Heart right ventricle (tissue), 16 donors: ENCODE results near the gene RNF227. TPM values are rescaled to one million over a fixed set of nuclear protein-coding genes. Genes with fewer than 3 reads are reported as not detected.

Experiments
- ATAC-seq, 8 donors: fragments of 200-7000 bp; cut with Tn5 transposase; one replicate each; pipeline ENCODE4 v1.9.1; 2020; ENCODE audit warnings: mild to moderate bottlenecking in 8 of 8, moderate library complexity in 8 of 8, moderate number of reproducible peaks in 1 of 8
- DNase-seq, 2 donors: peaks; one replicate each; pipeline ENCODE4 v3.0.0-alpha.2; 2020
- H3K27ac ChIP-seq, 10 donors: fragments of 200-600 bp; sonication (generic) in 2 of 10; one replicate each; pipeline versions ENCODE4 v1.5.0 to v1.8.0; 2020 to 2022; ENCODE audit warnings: mild to moderate bottlenecking in 3 of 10
- H3K27me3 ChIP-seq, 7 donors: fragments of 200-600 bp; one replicate each; pipeline ENCODE4 v1.8.0; 2021 to 2022; ENCODE audit warnings: mild to moderate bottlenecking in 2 of 7
- H3K36me3 ChIP-seq, 9 donors: fragments of 200-600 bp; sonication (generic) in 1 of 9; one replicate each; pipeline versions ENCODE4 v1.5.0 to v1.8.0; 2020 to 2022; ENCODE audit warnings: mild to moderate bottlenecking in 2 of 9
- H3K4me1 ChIP-seq, 9 donors: fragments of 200-600 bp; sonication (generic) in 1 of 9; one replicate each; pipeline versions ENCODE4 v1.5.0 to v1.8.0; 2020 to 2022; ENCODE audit warnings: mild to moderate bottlenecking in 4 of 9
- H3K4me3 ChIP-seq, 10 donors: fragments of 200-600 bp; sonication (generic) in 2 of 10; one replicate each; pipeline versions ENCODE4 v1.5.0 to v1.8.0; 2020 to 2022; ENCODE audit warnings: mild to moderate bottlenecking in 7 of 10, moderate library complexity in 2 of 10
- H3K9me3 ChIP-seq, 11 donors: fragments of 200-600 bp in 10 of 11; sonication (generic) in 2 of 11; one replicate each; pipeline versions ENCODE4 v1.5.0 to v1.8.0; 2013 to 2022; ENCODE audit warnings: mild to moderate bottlenecking in 2 of 11, control low read depth in 1 of 11, moderate library complexity in 1 of 11
- CTCF ChIP-seq, 9 donors: fragments of 200-600 bp; sonication (generic) in 2 of 9; IDR thresholded peaks; one replicate each; pipeline versions ENCODE4 v1.5.0 to v1.8.0; 2021 to 2022; ENCODE audit warnings: antibody characterized with exemption in 9 of 9, mild to moderate bottlenecking in 5 of 9, moderate library complexity in 1 of 9
- WGBS, 2 donors: extraction: QIAGEN DNeasy Blood & Tissue Kit; methylation state at CpG; one replicate each; pipeline ENCODE4 v1.1.7; 2013; ENCODE audit warnings: inconsistent platforms in 1 of 2; 5-methylcytosine and 5-hydroxymethylcytosine counted together
- intact Hi-C, 10 donors: fragments of 100-400 bp; cut with DNase I; formaldehyde crosslinking; loops; one replicate each; pipeline versions ENCODE4 v1.11.1 to v1.14.2; 2022
- polyA plus RNA-seq, 2 donors: library from polyadenylated mRNA; stranded (reverse); fragments of 200-250 nt; gene quantifications; one replicate each; pipeline ENCODE4 v1.2.3, GENCODE V29; 2013
- total RNA-seq, 10 donors: library from RNA; stranded (reverse); fragmentation: NEBNext Ultra II Directional in 3 of 10; extraction: Animal tissue kit (Norgen Biotek cat#: 25700) in 3 of 10; gene quantifications; one replicate each; pipeline versions ENCODE4 v1.2.1 to v1.2.4, GENCODE V29; 2021 to 2023
- donor health status: Arrhythmogenic right ventricular cardiomyopathy.
- donor health status: ischemic (EF 13 %, LVEDD 7.1; RV severe dilation, severe dysfunction).
- donor health status: healthy with polysubstance abuse.
- donor health status: DM: no; HTN: yes; CAD: no.
- donor health status: DM: no; HTN: no; CAD: no.
- donor health status: ischemic (EF 25% LVEDD 6.9; RV normal size, moderate dysfunction).
- donor health status: ischemic (EF 25% LVEDD 5.7; RV mildly dilated, moderate dysfunction).
- donor health status: healthy.
- donor health status: DM: yes; HTN: yes; CAD: no.
- donor health status: Ischemic cardiomyopathy.
- donor health status: ischemic (EF 35%, LVEDD 5.7; RV mildly dilated, moderate dysfunction).
- donor health status: nonischemic (EF 11% LVEDD 7.7; RV severe dilation, severe dysfunction).
- donor health status: DM: yes; HTN: yes; CAD: no.
- donor health status: PGD.
- donor health status: ischemic (EF 29% LVEDD 5.4; RV normal size, mild dysfunction).
- donor health status: nonischemic (EF 23%, LVEDD 6.1; RV moderate dilation, normal function).

RNF227 gene
- total and polyA plus RNA-seq, 12 donors: 0.15 to 1.9 (median 0.93) TPM

DNA sequence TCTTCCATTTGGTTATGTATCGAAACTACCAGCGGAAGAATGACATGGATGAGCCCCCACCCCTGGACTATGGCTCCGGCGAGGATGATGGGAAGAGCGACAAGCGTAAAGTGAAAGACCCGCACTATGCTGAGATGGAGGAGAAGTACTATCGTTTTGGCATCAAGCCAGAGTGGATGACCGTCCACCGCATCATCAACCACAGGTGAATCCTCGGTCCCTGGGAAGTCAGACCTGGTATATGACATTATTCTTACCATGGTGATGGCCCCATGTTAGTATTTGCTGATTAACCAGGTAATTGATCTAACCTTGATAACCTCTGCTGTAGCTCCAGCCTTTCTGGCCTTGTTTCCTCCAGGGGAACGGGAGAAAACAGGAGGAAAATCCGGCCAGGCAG lies 19.0 kb downstream of the RNF227 start:
- intact Hi-C loops: loop anchor here in 8 of 10 donors (2.0 to 10.0 kb wide), 6 partner anchors 34 to 152 kb away; no protein-coding TSS in a partner anchor
- Histone ChIP-seq H3K36me3 (peaks cover 0 to 100% (median 36%) of the 10 kb centered on the region in 9 donors), H3K27me3 (no peaks in the 10 kb centered on the region), H3K9me3 (no peaks in the 10 kb centered on the region), H3K4me3 (no peak overlapping the region), H3K27ac (no peak overlapping the region), H3K4me1 (peaks cover 0 to 9% (median 0%) of the 10 kb centered on the region in 9 donors)
- ATAC-seq: no peak
- DNase-seq: no peak
- WGBS, 2 donors: 90 to 92% methylated on average over 13 of the region's 13 CpGs
- no peak for TF ChIP-seq CTCF (IDR thresholded peaks at IDR 0.05)

DNA sequence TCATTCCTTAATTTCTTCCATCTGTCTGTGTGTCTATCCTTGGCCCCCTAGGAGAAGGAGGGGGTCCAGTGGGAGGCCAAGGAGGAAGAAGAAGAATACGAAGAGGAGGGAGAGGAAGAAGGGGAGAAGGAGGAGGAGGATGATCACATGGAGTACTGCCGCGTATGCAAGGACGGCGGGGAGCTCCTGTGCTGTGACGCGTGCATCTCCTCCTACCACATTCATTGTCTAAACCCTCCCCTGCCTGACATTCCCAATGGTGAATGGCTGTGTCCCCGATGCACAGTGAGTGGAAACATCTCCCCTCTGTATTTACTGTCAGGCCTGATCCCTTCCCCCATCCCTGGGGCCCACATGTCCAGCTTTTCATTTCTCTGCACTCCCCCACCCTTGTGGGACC lies 21.2 kb downstream of the RNF227 start:
- Histone ChIP-seq H3K9me3 (no peaks in the 10 kb centered on the region), H3K4me3 (no peak overlapping the region), H3K27ac (no peak overlapping the region), H3K36me3 (peaks cover 0 to 100% (median 29%) of the 10 kb centered on the region in 9 donors), H3K27me3 (no peaks in the 10 kb centered on the region), H3K4me1 (peaks cover under 1 to 14% (median 5%) of the 10 kb centered on the region in 9 donors)
- TF ChIP-seq CTCF (IDR thresholded peaks at IDR 0.05): no peak
- no peak for ATAC-seq
- WGBS, 2 donors: 89 to 91% methylated on average over 8 of the region's 8 CpGs
- no peak for DNase-seq
- intact Hi-C loops: loop anchor here in 7 of 10 donors (5.0 to 10.0 kb wide), 4 partner anchors 33 to 150 kb away; no protein-coding TSS in a partner anchor

- ATAC-seq: no peak
- Histone ChIP-seq H3K4me1 (peaks cover 6 to 21% (median 11%) of the 10 kb centered on the region in 9 donors), H3K27me3 (no peaks in the 10 kb centered on the region), H3K9me3 (no peaks in the 10 kb centered on the region), H3K27ac (no peak overlapping the region), H3K36me3 (peaks cover 0 to 97% (median 29%) of the 10 kb centered on the region in 9 donors), H3K4me3 (no peak overlapping the region)
- 95% methylated on average over 9 of the region's 9 CpGs for WGBS, 2 donors
- intact Hi-C loops: loop anchor here in 4 of 10 donors (10.0 kb wide), 2 partner anchors 69 to 149 kb away; no protein-coding TSS in a partner anchor
- no peak for DNase-seq
- no peak for TF ChIP-seq CTCF (IDR thresholded peaks at IDR 0.05)
These were observed 21.9 kb downstream of the RNF227 start for GRCh38 chr17:7894226-7894625.

GRCh38 chr17:7893187-7893880 lies 22.8 kb downstream of the RNF227 start:
- WGBS, 2 donors: 90 to 91% methylated on average over 15 of the region's 15 CpGs
- peaks cover 14 to 30% (median 20%) of the 10 kb centered on the region in 9 donors for H3K4me1 ChIP-seq
- no peaks in the 10 kb centered on the region for H3K27me3 ChIP-seq
- DNase-seq: no peak
- ATAC-seq: no peak
- H3K9me3 ChIP-seq: no peaks in the 10 kb centered on the region
- intact Hi-C loops: loop anchor here in 4 of 10 donors (10.0 kb wide), 2 partner anchors 69 to 149 kb away; no protein-coding TSS in a partner anchor
- no peak for TF ChIP-seq CTCF (IDR thresholded peaks at IDR 0.05)
- no peak overlapping the region for H3K27ac ChIP-seq
- H3K4me3 ChIP-seq: no peak overlapping the region
- peaks cover 0 to 88% (median 20%) of the 10 kb centered on the region in 9 donors for H3K36me3 ChIP-seq
